Liver (tissue), 3 donors: ENCODE results near the gene MSI1.

Source experiments
- RAD21 ChIP-seq, 2 donors: IDR thresholded peaks; 2 replicates each; pipeline ENCODE4 v1.6.1; 2016; ENCODE audit warnings: antibody characterized with exemption in 2 of 2, mild to moderate bottlenecking in 2 of 2
- TF ChIP-seq, protein P1 (sequence below): fragments of 150-350 bp; IDR thresholded peaks from 2 replicates; pipeline ENCODE4 v1.5.1; 2017; ENCODE audit warnings: improper control_type of control experiment, low read depth, low read length; ENCODE audit not compliant: missing input control
- TF ChIP-seq, protein P2 (sequence below): IDR thresholded peaks from 2 replicates; pipeline ENCODE4 v1.6.1; 2016; ENCODE audit warnings: antibody characterized with exemption
- donor health status: healthy.
- donor health status: healthy.

DNA sequence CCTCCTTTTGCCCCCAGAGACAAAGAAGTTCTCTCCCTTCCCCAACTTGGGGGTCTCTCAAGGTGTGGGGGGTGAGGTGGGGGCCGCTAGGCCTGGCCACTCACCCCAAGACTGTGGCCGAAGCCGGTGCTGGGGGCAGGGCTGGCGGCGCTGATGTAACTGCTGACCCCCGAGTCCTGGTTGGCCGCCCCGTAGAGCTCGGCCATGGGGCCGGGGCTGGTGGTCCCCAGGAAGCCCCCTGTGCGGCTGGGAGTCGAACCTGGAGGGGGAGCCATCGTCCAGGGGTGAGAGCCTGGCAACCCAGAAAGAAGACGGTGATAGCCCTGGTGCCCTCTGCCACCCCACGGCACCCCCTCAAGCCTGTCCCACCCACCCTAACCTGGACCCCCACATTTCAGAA lies 22.9 kb downstream of the MSI1 start:
- TF ChIP-seq RAD21 (IDR thresholded peaks at IDR 0.05), result no peak
- TF ChIP-seq, protein P1, sequence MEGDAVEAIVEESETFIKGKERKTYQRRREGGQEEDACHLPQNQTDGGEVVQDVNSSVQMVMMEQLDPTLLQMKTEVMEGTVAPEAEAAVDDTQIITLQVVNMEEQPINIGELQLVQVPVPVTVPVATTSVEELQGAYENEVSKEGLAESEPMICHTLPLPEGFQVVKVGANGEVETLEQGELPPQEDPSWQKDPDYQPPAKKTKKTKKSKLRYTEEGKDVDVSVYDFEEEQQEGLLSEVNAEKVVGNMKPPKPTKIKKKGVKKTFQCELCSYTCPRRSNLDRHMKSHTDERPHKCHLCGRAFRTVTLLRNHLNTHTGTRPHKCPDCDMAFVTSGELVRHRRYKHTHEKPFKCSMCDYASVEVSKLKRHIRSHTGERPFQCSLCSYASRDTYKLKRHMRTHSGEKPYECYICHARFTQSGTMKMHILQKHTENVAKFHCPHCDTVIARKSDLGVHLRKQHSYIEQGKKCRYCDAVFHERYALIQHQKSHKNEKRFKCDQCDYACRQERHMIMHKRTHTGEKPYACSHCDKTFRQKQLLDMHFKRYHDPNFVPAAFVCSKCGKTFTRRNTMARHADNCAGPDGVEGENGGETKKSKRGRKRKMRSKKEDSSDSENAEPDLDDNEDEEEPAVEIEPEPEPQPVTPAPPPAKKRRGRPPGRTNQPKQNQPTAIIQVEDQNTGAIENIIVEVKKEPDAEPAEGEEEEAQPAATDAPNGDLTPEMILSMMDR, result no peak
- TF ChIP-seq, protein P2, sequence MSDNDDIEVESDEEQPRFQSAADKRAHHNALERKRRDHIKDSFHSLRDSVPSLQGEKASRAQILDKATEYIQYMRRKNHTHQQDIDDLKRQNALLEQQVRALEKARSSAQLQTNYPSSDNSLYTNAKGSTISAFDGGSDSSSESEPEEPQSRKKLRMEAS, result no peak
